GM18907 (cell line): ENCODE measurements around the gene COMMD2.
A peak's percentile ranks its signal among the peaks of the same experiment; 100 is the strongest.

ENCODE experiments used
- ATAC-seq: cut with Tn5 transposase; IDR thresholded peaks from one replicate; pipeline ENCODE4 v1.9.1; 2021; ENCODE audit warnings: mild to moderate bottlenecking, moderate library complexity; ENCODE audit not compliant: unreplicated experiment

The COMMD2 gene

DNA sequence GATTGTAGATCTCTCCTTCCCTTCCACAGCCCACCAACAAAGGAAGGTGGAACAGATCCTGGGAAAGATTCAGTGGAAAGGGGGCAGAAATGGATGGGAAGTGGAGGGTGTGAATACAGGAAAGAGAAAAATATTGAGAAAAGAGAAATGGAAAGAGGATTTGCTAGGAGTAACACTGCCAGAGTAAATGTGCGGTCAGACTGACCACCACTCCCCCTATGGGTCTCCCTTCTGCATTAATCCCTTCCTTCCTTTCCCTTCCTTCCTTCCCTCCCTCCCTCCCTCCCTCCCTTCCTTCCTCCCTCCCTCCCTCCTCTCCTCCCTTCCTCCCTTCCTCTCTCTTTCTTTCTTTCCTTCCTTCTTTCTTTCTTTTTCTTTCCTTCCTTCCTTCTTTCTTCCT, 12.0 kb upstream of the COMMD2 start:
- no peak for ATAC-seq

DNA sequence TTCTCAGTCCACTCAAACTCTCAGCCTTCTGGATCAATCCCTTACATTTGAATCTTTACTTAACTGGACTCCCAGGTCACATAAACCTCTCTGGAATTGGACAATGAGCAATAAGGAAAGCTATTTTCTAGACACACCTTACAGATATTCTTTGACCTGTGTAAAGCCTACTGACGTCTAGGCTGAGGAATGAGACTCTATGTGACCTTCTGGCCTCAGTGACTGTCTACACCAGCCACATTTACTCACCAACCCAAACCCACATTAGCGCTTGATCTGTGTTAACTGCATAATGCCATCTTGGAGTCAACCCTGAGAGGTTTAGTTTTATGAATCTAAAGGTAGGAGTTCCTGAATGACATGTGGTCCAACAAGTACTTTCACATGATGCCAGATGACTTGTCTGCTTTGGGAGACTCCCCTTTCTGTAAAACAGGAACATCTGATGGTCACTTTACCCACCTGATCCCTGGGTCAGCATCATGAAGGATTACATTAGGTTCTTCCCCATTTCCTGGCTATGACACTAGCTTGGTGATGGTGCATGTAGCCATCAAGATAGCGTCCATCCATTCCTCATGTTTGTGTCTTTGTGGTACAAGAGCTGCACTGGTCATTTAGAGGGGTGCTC, 11.4 kb upstream of the COMMD2 start:
- ATAC-seq = no peak

DNA sequence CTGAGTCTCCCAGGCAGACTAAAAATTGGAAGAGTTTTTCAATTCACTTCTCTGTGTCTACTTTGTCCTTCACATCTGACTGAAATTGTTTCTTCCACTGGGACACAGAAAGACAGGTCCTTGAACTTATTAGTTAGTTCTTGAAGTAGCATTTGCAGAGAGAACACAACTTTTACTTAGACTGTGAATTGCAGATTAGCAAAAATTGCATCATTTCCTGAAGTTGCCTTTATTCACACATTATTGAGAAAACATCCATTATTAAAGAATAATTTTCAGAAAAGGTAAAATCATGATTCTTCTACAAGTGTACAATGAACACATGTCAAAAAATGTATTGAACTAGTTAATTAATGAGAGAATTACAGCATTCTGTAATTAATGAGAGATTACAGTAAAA, 1.4 kb upstream of the COMMD2 start:
- no peak for ATAC-seq

GRCh38 chr3:149752788-149753136, 473 bp upstream of the COMMD2 start:
- ATAC-seq = no peak

GRCh38 chr3:149751551-149751950, 738 bp downstream of the COMMD2 start:
- ATAC-seq = no peak

DNA sequence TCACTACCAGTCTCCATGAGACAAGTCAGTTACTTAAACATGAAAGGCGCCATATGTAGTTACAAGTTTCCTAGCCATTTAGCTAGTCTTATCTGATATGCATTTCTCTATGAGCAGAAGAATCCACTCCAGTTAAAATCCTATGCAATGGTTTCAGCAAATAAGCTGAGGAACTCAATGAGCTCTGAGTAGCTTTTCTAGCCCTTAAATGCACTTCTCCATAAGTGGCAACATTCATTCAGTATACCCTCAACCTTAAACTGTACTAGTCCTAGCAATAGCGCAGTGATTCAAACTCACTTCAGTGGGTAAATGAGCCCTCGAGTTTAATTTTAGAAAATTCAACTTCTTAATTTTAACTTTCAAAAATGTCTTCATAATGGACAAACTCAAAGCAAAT, 7.7 kb downstream of the COMMD2 start:
- ATAC-seq = no peak

DNA sequence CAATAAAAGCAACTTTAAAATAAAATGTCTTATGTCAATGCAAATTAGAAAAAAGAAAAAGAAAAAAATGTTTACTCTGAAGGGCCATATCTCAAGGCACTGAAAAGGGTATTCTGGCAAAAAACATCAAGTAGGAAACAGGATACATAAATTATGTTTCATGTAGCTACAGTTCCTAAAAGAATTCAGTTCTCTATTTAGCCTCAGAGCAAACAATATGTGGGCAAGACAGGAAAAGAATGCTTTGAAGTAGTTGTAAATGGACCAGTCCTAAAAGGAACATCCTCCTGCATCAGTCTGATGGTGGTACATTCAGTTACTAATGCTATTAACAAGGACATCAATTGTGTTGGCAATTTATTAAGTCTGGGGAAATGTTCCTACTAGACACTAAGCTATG, 8.1 kb downstream of the COMMD2 start:
- no peak for ATAC-seq

DNA sequence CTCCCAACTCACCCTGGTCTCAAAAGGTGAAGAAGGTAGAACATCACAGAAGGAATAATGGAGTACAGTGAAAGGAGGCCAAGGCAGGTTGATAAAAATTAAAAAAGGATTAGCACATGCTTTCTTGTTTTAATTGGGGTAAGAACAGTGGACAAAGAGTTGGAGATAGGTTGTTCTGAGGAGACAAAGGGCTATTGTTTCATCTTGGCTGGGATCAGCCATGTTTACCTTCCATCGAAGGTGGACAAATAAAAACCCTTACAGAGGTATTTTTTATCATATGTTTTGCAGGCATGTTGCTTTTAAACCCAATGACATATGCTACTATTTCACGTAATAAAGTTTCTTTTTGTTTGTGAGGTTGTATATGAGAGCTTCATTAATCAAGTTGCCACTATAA, 12.9 kb downstream of the COMMD2 start:
- no peak for ATAC-seq

GRCh38 chr3:149738876-149739275, 13.4 kb downstream of the COMMD2 start:
- ATAC-seq = no peak

DNA sequence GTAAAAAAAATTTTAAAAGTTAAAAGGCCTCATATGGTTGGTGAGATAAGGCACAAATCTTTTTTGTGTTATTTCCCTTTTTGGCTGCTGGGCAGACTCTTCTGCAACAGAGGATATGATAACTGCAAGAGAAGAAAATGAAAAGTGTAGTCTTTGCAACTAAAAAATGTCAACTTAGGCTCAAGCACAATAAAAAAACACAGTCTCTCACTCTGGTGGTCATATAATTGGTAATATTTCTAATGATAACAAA, 15.4 kb downstream of the COMMD2 start:
- ATAC-seq = no peak

GRCh38 chr3:149736175-149736952, 15.9 kb downstream of the COMMD2 start:
- no peak for ATAC-seq

GRCh38 chr3:149732234-149732633, 20.1 kb downstream of the COMMD2 start:
- ATAC-seq = no peak

DNA sequence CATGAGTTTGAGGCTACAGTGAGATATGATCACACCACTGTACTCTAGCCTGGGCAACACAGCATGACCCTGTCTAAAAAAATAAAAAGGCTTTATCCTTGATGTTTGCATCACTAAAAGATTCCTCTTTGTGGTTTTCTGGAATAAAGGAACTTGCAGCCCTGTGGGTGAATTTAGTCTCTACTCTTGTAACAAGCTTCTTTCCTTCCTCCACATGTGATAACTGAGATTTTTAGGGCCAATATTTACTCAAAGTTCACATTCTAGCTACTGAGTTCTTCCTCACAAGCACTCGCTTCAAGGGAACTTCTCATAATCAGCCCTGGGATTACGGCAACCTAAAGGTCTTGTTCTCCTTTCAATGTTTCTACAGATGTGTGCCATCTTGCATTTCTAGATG, 24.6 kb downstream of the COMMD2 start:
- no peak for ATAC-seq

DNA sequence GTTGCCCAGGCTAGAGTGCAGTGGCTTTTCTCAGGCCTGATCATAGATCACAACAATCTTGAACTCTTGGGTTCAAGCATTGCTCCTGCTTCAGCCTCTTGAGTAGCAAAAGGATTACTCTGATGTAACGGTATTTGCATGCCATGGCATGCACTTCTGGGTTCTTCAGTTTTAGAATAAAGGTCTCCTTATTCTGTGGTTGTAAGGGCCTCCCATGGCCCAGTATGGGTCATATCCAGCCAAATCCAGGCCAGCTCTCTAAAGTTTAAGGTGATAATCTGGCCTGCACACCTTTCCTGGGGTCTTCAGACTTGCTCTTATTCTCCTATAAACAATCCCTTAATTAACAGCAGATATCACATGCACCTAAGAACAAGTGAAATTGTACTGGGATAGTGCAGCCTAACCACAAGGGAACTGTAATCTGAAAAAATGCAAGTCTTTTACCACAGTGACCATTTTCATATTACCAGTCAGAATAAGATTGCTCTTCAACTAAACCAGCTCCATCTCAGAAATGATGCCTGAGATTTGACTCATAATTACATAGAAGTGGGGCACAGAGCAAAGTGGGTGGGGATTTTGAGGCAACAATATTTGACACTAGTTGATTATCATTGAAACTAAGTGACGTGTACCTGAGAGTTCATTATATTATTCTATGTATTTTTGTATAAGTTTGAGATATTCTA, 25.4 kb downstream of the COMMD2 start:
- peak; percentile 91 for ATAC-seq

DNA sequence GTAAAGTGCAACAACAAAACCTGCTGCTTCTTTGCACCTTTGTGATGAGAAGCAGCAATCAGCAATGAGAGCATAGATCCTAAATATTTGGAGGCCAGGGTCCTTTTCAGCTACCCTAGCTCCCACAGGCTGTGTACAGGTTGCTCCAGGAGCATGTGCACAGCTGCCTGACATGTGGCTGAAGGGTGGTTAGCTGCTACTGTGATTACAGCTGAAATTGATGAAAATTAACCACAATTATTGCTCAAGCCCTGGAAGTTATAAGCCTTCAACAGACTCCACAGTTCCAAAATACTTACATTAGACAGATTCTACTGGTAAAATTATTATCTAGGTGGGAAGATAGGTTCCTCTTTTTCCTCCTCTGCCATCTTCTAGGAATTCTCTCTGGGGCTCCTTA, 28.5 kb downstream of the COMMD2 start:
- no peak for ATAC-seq

- no peak for ATAC-seq
Measured at GRCh38 chr3:149720918-149721317, 31.4 kb downstream of the COMMD2 start.

GRCh38 chr3:149717391-149718056, 34.8 kb downstream of the COMMD2 start:
- peak; percentile 60 for ATAC-seq

DNA sequence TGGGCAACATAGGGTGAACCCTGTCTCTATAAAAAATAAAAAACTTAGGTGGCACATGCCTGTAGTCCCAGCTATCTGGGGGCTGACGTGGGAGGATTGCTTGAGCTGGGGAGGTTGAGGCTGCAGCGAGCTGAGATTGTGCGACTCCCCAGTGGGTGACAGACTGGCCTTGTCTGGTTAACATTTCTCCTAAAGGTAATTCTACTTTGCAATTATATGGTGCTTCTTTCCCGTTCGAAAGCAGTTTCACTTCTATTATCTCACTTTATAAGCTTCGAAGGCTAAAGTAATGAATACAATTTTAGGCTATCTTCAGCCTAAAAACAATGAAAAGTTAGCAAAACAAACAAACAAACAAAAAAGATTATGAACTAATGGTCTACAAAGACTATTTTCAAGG, 35.3 kb downstream of the COMMD2 start:
- ATAC-seq = no peak

- no peak for ATAC-seq
Measured at GRCh38 chr3:149715247-149715646, 37.0 kb downstream of the COMMD2 start.

DNA sequence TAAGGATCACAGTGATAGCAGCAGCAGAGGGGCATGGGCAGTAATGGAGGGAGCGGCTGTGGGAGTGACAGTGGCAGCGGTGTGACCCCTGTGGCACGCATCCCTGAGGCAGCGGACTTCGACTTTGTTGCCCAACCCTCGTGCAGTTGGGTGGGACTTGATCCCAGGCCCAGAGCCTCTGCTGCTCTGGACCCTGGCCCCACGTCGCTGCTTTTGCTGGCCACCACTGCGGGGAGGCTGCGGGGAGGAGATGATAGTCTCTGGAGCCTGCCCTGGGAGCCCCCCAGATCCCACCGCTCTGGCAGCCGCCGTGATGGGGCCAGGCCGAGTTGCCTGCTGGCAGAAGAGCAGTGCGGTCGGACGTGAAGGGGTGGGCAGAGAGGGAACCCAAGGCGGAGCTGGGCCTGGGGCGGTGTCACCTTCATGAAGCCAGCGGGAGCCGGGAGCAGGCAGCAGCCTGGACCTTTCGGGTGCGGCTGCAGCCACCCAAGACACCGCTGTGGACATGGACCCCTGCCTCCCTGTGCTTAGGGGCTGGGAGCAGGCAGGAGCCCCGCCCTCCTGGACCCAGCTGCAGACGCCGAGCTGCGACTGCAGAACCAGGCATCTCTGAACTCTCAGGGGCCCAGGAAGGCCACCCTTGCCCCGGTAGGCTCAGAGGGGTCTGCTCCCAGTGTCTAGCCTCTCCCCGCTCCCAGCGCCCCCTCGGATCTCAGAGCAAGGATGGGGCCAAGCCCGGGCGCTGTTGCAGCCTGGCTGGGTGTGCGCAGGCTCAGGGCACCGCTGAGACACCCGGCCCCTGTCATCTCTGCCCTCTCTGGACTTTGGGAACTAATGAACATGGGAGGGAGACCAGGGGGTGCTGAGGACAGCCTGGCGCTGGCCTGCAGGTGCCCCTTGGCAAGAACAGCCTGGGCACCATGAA, 38.3 kb downstream of the COMMD2 start:
- ATAC-seq = no peak

DNA sequence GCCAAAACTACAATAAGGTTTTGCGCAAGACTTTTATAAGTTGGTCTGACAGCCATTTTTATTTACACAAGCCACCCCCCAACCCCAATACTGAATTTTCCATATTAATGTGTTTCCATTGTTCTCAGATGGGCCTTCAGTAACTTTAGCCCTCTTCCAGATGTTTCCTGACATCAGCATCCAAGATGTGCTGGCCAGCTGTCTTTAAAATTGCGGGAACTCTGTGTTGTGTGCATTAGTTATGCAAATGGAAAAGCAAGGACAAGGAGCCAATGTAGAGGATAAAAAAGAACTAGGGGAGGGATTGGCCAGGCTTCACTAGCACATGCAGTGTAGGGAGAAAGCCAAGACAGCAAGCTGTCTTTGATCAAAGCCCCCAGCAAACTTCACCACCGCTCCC, 45.4 kb downstream of the COMMD2 start:
- no peak for ATAC-seq
